Measurements from ENCODE around the gene ESPNL.
"Not testable (repeated sequence)": the region's sequence is repeated elsewhere in the genome, so short reads cannot be mapped to it uniquely, and the experiment has no call there.

Gene ESPNL

GRCh38 chr2:238108423-238109183 lies 8.5 kb downstream of the ESPNL start:
- ATAC-seq (ENCODE audit: low read depth), result no peak
- peak; percentile 52 for DNase-seq (ENCODE audit: low spot score)
- H3K9me3 ChIP-seq (ENCODE audit: severe bottlenecking), result peaks cover 9% of the 10 kb centered on the region
- TF ChIP-seq CTCF (IDR thresholded peaks at IDR 0.05; ENCODE audit: poor library complexity, severe bottlenecking), result no peak
- H3K4me3 ChIP-seq (ENCODE audit: severe bottlenecking), result no peak overlapping the region
- no peaks in the 10 kb centered on the region for H3K27me3 ChIP-seq (ENCODE audit: insufficient read depth, poor library complexity, severe bottlenecking)
- no peak overlapping the region for H3K27ac ChIP-seq (ENCODE audit: poor library complexity, severe bottlenecking)
- no peaks in the 10 kb centered on the region for H3K36me3 ChIP-seq (ENCODE audit: low read depth)
- no peaks in the 10 kb centered on the region for H3K4me1 ChIP-seq (ENCODE audit: insufficient read depth, poor library complexity, severe bottlenecking)

- Histone ChIP-seq H3K4me3 (ENCODE audit: severe bottlenecking) (no peak overlapping the region), H3K36me3 (ENCODE audit: low read depth) (no peaks in the 10 kb centered on the region), H3K27me3 (ENCODE audit: insufficient read depth, poor library complexity, severe bottlenecking) (no peaks in the 10 kb centered on the region), H3K27ac (ENCODE audit: poor library complexity, severe bottlenecking) (no peak overlapping the region), H3K9me3 (ENCODE audit: severe bottlenecking) (peaks cover 9% of the 10 kb centered on the region), H3K4me1 (ENCODE audit: insufficient read depth, poor library complexity, severe bottlenecking) (no peaks in the 10 kb centered on the region)
- ATAC-seq (ENCODE audit: low read depth) (no peak), DNase-seq (ENCODE audit: low spot score) (peak; percentile 19)
- no peak for TF ChIP-seq CTCF (IDR thresholded peaks at IDR 0.05; ENCODE audit: poor library complexity, severe bottlenecking)
These were observed 13.5 kb downstream of the ESPNL start for GRCh38 chr2:238113611-238114010.

- TF ChIP-seq CTCF (IDR thresholded peaks at IDR 0.05; ENCODE audit: poor library complexity, severe bottlenecking), result no peak
- Histone ChIP-seq H3K4me3 (ENCODE audit: severe bottlenecking) (no peak overlapping the region), H3K9me3 (ENCODE audit: severe bottlenecking) (peaks cover 9% of the 10 kb centered on the region), H3K27ac (ENCODE audit: poor library complexity, severe bottlenecking) (no peak overlapping the region), H3K4me1 (ENCODE audit: insufficient read depth, poor library complexity, severe bottlenecking) (no peaks in the 10 kb centered on the region), H3K27me3 (ENCODE audit: insufficient read depth, poor library complexity, severe bottlenecking) (no peaks in the 10 kb centered on the region), H3K36me3 (ENCODE audit: low read depth) (no peaks in the 10 kb centered on the region)
- DNase-seq (ENCODE audit: low spot score), result peak; percentile 38
- no peak for ATAC-seq (ENCODE audit: low read depth)
These were observed 14.2 kb downstream of the ESPNL start for GRCh38 chr2:238114331-238114841.

GRCh38 chr2:238114851-238115660 lies 14.9 kb downstream of the ESPNL start:
- Histone ChIP-seq H3K36me3 (ENCODE audit: low read depth) (no peaks in the 10 kb centered on the region), H3K4me1 (ENCODE audit: insufficient read depth, poor library complexity, severe bottlenecking) (no peaks in the 10 kb centered on the region), H3K27me3 (ENCODE audit: insufficient read depth, poor library complexity, severe bottlenecking) (peaks cover 5% of the 10 kb centered on the region), H3K4me3 (ENCODE audit: severe bottlenecking) (no peak overlapping the region), H3K9me3 (ENCODE audit: severe bottlenecking) (peaks cover 9% of the 10 kb centered on the region), H3K27ac (ENCODE audit: poor library complexity, severe bottlenecking) (no peak overlapping the region)
- ATAC-seq (ENCODE audit: low read depth), result no peak
- peak; percentile 51 for DNase-seq (ENCODE audit: low spot score)
- TF ChIP-seq CTCF (IDR thresholded peaks at IDR 0.05; ENCODE audit: poor library complexity, severe bottlenecking), result no peak

- DNase-seq (ENCODE audit: low spot score), result peak; percentile 18
- H3K4me1 ChIP-seq (ENCODE audit: insufficient read depth, poor library complexity, severe bottlenecking); H3K27ac ChIP-seq (ENCODE audit: poor library complexity, severe bottlenecking); H3K9me3 ChIP-seq (ENCODE audit: severe bottlenecking); H3K27me3 ChIP-seq (ENCODE audit: insufficient read depth, poor library complexity, severe bottlenecking); H3K36me3 ChIP-seq (ENCODE audit: low read depth); H3K4me3 ChIP-seq (ENCODE audit: severe bottlenecking); ATAC-seq (ENCODE audit: low read depth): not testable (repeated sequence)
These were observed 15.6 kb downstream of the ESPNL start for GRCh38 chr2:238115709-238116108.
